HEK293 (cell line): Measurements from ENCODE around the gene TPI1.

Source experiments
- CTCF ChIA-PET: fragments of 350-600 bp; formaldehyde crosslinking; extraction: SDS; loops from one replicate; lab custom pipeline; 2021; ENCODE audit warnings: antibody characterized with exemption; lab: Yijun Ruan, JAX
- POLR2A ChIA-PET: fragments of 300-600 bp; formaldehyde crosslinking; extraction: SDS; loops from one replicate; lab custom pipeline; 2020; ENCODE audit warnings: antibody characterized with exemption, inconsistent platforms; lab: Yijun Ruan, JAX
- H3K27ac ChIP-seq: fragments of 200-500 bp; sonication (Bioruptor generic); 2 replicates; pipeline ENCODE4 v1.5.1; 2014; ENCODE audit warnings: low read depth, low read length, control low read depth, inconsistent platforms; ENCODE audit errors: extremely low read depth
- H3K36me3 ChIP-seq, 2 experiments: fragments of 200-500 bp in 1 of 2; sonication (Bioruptor generic) in 1 of 2; 1 replicate in 1 of 2; 2 replicates in 1 of 2; pipeline ENCODE4 v1.5.1; 2014 to 2017; ENCODE audit warnings: inconsistent platforms in 2 of 2, low read length in 2 of 2; ENCODE audit not compliant: control insufficient read depth in 2 of 2, insufficient read depth in 1 of 2
- H3K4me1 ChIP-seq: fragments of 200-500 bp; sonication (Bioruptor generic); 2 replicates; pipeline ENCODE4 v1.5.1; 2014; ENCODE audit warnings: mild to moderate bottlenecking, low read length, inconsistent platforms; ENCODE audit not compliant: control insufficient read depth, insufficient read depth
- H3K4me3 ChIP-seq: 2 replicates; pipeline ENCODE4 v1.5.1; 2011; ENCODE audit warnings: low read depth, mild to moderate bottlenecking, control low read depth, low read length, moderate library complexity
- H3K9me3 ChIP-seq: fragments of 200-500 bp; sonication (Bioruptor generic); 2 replicates; pipeline ENCODE4 v1.5.1; 2014; ENCODE audit warnings: low read depth, low read length, inconsistent platforms; ENCODE audit not compliant: control insufficient read depth, insufficient read depth
- EGR2 ChIP-seq: fragments of 450-650 bp; formaldehyde crosslinking; IDR thresholded peaks from 2 replicates; pipeline ENCODE4 v1.5.1; 2016; ENCODE audit warnings: low read depth, missing biosample characterization, missing genetic modification characterization
- HIC1 ChIP-seq: fragments of 450-650 bp; formaldehyde crosslinking; IDR thresholded peaks from 2 replicates; pipeline ENCODE4 v1.5.1; 2016; ENCODE audit warnings: missing biosample characterization, missing genetic modification characterization
- ZBTB7A ChIP-seq: fragments of 450-650 bp; formaldehyde crosslinking; IDR thresholded peaks from 2 replicates; pipeline ENCODE4 v1.5.1; 2016; ENCODE audit warnings: low read depth, missing biosample characterization, missing genetic modification characterization
- ZNF280D ChIP-seq: fragments of 450-650 bp; formaldehyde crosslinking; IDR thresholded peaks from 2 replicates; pipeline ENCODE4 v1.5.1; 2016; ENCODE audit warnings: missing biosample characterization, missing genetic modification characterization
- ZNF416 ChIP-seq: fragments of 450-650 bp; formaldehyde crosslinking; IDR thresholded peaks from 2 replicates; pipeline ENCODE4 v1.5.1; 2016; ENCODE audit warnings: missing biosample characterization, missing genetic modification characterization
- ZNF426 ChIP-seq: fragments of 450-650 bp; formaldehyde crosslinking; IDR thresholded peaks from 2 replicates; pipeline ENCODE4 v1.5.1; 2017; ENCODE audit warnings: missing biosample characterization, missing genetic modification characterization, mild to moderate bottlenecking, inconsistent platforms, moderate library complexity
- ZNF548 ChIP-seq: fragments of 450-650 bp; formaldehyde crosslinking; IDR thresholded peaks from 2 replicates; pipeline ENCODE4 v1.5.1; 2016; ENCODE audit warnings: missing biosample characterization, missing genetic modification characterization
- ZNF585B ChIP-seq: fragments of 450-650 bp; formaldehyde crosslinking; IDR thresholded peaks from 2 replicates; pipeline ENCODE4 v1.5.1; 2016; ENCODE audit warnings: missing biosample characterization, missing genetic modification characterization
- ZNF843 ChIP-seq: fragments of 450-650 bp; formaldehyde crosslinking; IDR thresholded peaks from 2 replicates; pipeline ENCODE4 v1.5.1; 2016; ENCODE audit warnings: missing biosample characterization, missing genetic modification characterization
- ZSCAN30 ChIP-seq: fragments of 450-650 bp; IDR thresholded peaks from 2 replicates; pipeline ENCODE4 v1.5.1; 2018; ENCODE audit warnings: missing biosample characterization, mild to moderate bottlenecking, missing genetic modification characterization, moderate library complexity
- TF ChIP-seq, protein P1 (sequence below): fragments of 450-650 bp; formaldehyde crosslinking; IDR thresholded peaks from 2 replicates; pipeline ENCODE4 v1.5.1; 2017; ENCODE audit warnings: missing biosample characterization, missing genetic modification characterization

TPI1 gene

GRCh38 chr12:6821591-6822425, 45.5 kb upstream of the TPI1 start, which contains the start of gene GPR162 (continued):
- TF ChIP-seq ZSCAN30 (tag by site-specific recombination) (no peak), ZNF585B (tag by site-specific recombination) (no peak), ZBTB7A (tag by site-specific recombination) (0 out of 2 replicates have a peak, but pooled peaks have one; percentile 24), ZNF416 (tag by site-specific recombination) (no peak), ZNF843 (tag by site-specific recombination) (no peak), ZNF426 (tag by site-specific recombination) (no peak), HIC1 (tag by site-specific recombination) (peak; percentile 12; the same call in 1 of the 2 replicates), EGR2 (tag by site-specific recombination) (peak; percentile 67), ZNF280D (no peak)

DNA sequence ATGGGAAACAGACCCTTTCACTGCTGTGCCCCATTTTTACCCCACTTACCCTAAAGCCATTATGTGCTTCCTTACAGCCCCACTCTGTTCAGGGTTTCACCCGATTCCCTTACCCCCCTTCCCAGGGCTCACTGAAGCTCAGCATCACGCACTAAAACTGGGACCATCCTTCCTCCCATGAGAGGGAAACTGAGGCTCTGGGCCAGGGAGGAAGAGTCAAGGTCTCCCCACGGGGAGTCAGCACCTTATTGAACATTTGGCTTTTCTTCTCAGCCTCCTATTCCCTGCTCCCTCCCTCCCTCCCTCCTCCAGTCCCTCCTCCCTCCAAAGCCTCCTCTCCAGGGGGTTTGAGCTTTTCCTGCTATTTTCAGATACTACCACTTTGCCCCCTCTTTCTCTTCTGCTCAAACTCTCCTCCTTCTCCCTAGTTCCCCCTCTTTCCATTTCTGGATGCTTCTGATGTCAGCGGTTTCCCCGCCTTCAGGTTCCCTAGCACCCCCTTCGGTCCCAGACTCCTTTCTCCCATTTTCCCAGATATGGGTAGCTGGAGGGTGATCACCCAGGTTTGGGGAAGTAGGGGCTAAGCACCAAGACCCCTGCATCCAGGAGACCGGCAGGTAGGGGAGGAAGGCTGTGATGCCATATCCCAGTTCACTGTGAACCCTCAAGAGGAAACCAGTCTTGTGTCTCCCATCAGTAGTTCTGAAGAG, 44.8 kb upstream of the TPI1 start:
- Histone ChIP-seq H3K4me1 (peaks cover 6% of the 10 kb centered on the region; the same call in 1 of the 2 replicates), H3K36me3 (peaks cover 0 to 3% of the 10 kb centered on the region in 2 experiments; a peak in 1 of 3 replicates), H3K27ac (no peak overlapping the region), H3K4me3 (no peak overlapping the region), H3K9me3 (no peaks in the 10 kb centered on the region)
- ChIA-PET CTCF (interaction anchor here (0.5 to 8.1 kb wide), 8 partner anchors 9 to 255 kb away, joined by 3 to 116 read pairs (median 4); partner anchors contain the start of gene MLF2), POLR2A (interaction anchor here (0.6 to 2.0 kb wide), 4 partner anchors 10 to 70 kb away, joined by 4 to 11 read pairs (median 10); partner anchors contain the start of genes CDCA3, MLF2 and USP5)
- no peak for TF ChIP-seq ZNF548 (tag by site-specific recombination)
- TF ChIP-seq, protein P1, sequence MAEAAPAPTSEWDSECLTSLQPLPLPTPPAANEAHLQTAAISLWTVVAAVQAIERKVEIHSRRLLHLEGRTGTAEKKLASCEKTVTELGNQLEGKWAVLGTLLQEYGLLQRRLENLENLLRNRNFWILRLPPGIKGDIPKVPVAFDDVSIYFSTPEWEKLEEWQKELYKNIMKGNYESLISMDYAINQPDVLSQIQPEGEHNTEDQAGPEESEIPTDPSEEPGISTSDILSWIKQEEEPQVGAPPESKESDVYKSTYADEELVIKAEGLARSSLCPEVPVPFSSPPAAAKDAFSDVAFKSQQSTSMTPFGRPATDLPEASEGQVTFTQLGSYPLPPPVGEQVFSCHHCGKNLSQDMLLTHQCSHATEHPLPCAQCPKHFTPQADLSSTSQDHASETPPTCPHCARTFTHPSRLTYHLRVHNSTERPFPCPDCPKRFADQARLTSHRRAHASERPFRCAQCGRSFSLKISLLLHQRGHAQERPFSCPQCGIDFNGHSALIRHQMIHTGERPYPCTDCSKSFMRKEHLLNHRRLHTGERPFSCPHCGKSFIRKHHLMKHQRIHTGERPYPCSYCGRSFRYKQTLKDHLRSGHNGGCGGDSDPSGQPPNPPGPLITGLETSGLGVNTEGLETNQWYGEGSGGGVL (tag by site-specific recombination): peak; percentile 29; the same call in 1 of the 2 replicates
